ENCODE data around the gene DDOST. TPM values are rescaled to one million over a fixed set of nuclear protein-coding genes. Genes with fewer than 3 reads are reported as not detected.

Gene DDOST
- total RNA-seq, 1 donor from 2014 or later, result 161 TPM

- ATAC-seq, result no peak
- H3K27me3 ChIP-seq, result peaks cover 4% of the 10 kb centered on the region
- no peak for TF ChIP-seq CTCF (IDR thresholded peaks at IDR 0.05)
- H3K4me1 ChIP-seq, result no peaks in the 10 kb centered on the region
- no peaks in the 10 kb centered on the region for H3K36me3 ChIP-seq
- intact Hi-C loops (cut with DNase I), result no loop called here
- no peak overlapping the region for H3K27ac ChIP-seq
- H3K4me3 ChIP-seq, result no peak overlapping the region
- no peaks in the 10 kb centered on the region for H3K9me3 ChIP-seq
- no peak for DNase-seq
These were observed 45.7 kb upstream of the DDOST start for GRCh38 chr1:20706841-20707240.

- H3K4me3 ChIP-seq, result no peak overlapping the region
- no peaks in the 10 kb centered on the region for H3K9me3 ChIP-seq
- H3K27me3 ChIP-seq, result no peaks in the 10 kb centered on the region
- H3K4me1 ChIP-seq, result no peaks in the 10 kb centered on the region
- ATAC-seq (no peak), DNase-seq (no peak)
- no peaks in the 10 kb centered on the region for H3K36me3 ChIP-seq
- intact Hi-C loops (cut with DNase I), result no loop called here
- no peak for TF ChIP-seq CTCF (IDR thresholded peaks at IDR 0.05)
- no peak overlapping the region for H3K27ac ChIP-seq
These were observed 44.1 kb upstream of the DDOST start for GRCh38 chr1:20705203-20705755.

GRCh38 chr1:20704390-20705202 is 43.4 kb upstream of the DDOST start:
- Histone ChIP-seq H3K9me3 (no peaks in the 10 kb centered on the region), H3K27me3 (no peaks in the 10 kb centered on the region), H3K36me3 (no peaks in the 10 kb centered on the region), H3K27ac (no peak overlapping the region), H3K4me1 (no peaks in the 10 kb centered on the region), H3K4me3 (no peak overlapping the region)
- TF ChIP-seq CTCF (IDR thresholded peaks at IDR 0.05), result no peak
- intact Hi-C loops (cut with DNase I), result no loop called here
- ATAC-seq (no peak), DNase-seq (no peak)

- no peak overlapping the region for H3K27ac ChIP-seq
- no peak overlapping the region for H3K4me3 ChIP-seq
- intact Hi-C loops (cut with DNase I), result no loop called here
- no peak for TF ChIP-seq CTCF (IDR thresholded peaks at IDR 0.05)
- H3K36me3 ChIP-seq, result no peaks in the 10 kb centered on the region
- H3K27me3 ChIP-seq, result no peaks in the 10 kb centered on the region
- no peaks in the 10 kb centered on the region for H3K4me1 ChIP-seq
- ATAC-seq (no peak), DNase-seq (no peak)
- H3K9me3 ChIP-seq, result no peaks in the 10 kb centered on the region
These were observed 42.1 kb upstream of the DDOST start for GRCh38 chr1:20703124-20703756.

- no peaks in the 10 kb centered on the region for H3K4me1 ChIP-seq
- DNase-seq (no peak), ATAC-seq (no peak)
These were observed 41.2 kb upstream of the DDOST start for GRCh38 chr1:20702416-20702815.

More at GRCh38 chr1:20702416-20702815, 41.2 kb upstream of the DDOST start:
- intact Hi-C loops (cut with DNase I), result no loop called here
- H3K4me3 ChIP-seq, result no peak overlapping the region
- TF ChIP-seq CTCF (IDR thresholded peaks at IDR 0.05), result no peak
- H3K36me3 ChIP-seq, result no peaks in the 10 kb centered on the region
- H3K9me3 ChIP-seq, result no peaks in the 10 kb centered on the region
- no peak overlapping the region for H3K27ac ChIP-seq
- H3K27me3 ChIP-seq, result no peaks in the 10 kb centered on the region
